ENCODE results near the gene RAB7A.
A peak's percentile ranks its signal among the peaks of the same experiment; 100 is the strongest.

RAB7A gene

GRCh38 chr3:128794770-128795649 lies 69.0 kb downstream of the RAB7A start:
- DNase-seq: peak; percentile 6

DNA sequence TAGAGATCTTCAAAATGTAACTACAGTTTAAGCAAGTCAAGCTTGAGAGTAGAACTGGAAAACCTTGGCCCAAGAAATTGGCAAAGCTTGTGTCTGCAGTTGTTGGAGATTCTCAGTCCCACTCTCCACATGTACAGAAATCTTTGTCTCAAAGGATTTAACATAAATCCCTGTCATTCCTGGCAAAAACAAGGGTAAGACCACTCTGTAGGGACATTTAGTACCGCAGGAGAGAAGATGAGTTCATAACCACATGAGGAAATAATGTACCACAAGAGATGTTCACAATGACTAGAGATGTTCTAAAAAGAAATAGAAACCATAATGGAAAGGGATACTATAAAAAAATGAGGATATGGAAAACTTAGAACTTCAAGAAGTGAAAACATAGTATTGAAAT lies 73.7 kb downstream of the RAB7A start:
- no peak for DNase-seq

GRCh38 chr3:128800241-128801187 lies 74.5 kb downstream of the RAB7A start:
- peak; percentile 40 for DNase-seq

DNA sequence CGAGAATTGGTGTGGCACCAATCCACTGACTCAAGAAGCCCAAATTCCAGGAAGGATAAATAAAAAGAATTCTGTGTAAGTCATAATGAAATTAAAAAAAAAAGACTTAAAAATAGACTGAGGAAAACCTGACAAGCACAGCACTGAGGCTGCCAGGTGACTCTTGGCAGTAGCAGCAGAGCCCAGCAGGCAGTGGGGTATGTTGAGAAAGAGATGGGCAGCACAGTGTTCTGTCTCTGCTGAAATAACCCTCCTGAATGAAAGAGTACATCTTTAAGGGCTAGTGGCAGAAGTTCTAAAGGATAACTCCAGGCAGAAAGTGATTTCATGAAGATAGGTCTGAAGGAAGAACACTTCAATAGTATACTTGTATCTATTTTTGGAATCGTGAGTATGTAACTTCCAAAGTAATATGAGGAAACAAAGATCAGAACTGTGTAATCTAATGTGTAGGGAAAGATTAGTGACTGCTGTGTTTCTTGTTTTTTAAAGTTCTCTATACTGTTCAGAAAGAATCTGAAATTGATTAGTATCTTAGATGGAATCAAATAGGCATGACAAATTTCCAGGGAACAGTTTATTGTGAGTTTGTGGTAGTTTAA lies 75.9 kb downstream of the RAB7A start:
- DNase-seq: no peak

GRCh38 chr3:128803307-128803706 lies 77.3 kb downstream of the RAB7A start:
- no peak for DNase-seq

DNA sequence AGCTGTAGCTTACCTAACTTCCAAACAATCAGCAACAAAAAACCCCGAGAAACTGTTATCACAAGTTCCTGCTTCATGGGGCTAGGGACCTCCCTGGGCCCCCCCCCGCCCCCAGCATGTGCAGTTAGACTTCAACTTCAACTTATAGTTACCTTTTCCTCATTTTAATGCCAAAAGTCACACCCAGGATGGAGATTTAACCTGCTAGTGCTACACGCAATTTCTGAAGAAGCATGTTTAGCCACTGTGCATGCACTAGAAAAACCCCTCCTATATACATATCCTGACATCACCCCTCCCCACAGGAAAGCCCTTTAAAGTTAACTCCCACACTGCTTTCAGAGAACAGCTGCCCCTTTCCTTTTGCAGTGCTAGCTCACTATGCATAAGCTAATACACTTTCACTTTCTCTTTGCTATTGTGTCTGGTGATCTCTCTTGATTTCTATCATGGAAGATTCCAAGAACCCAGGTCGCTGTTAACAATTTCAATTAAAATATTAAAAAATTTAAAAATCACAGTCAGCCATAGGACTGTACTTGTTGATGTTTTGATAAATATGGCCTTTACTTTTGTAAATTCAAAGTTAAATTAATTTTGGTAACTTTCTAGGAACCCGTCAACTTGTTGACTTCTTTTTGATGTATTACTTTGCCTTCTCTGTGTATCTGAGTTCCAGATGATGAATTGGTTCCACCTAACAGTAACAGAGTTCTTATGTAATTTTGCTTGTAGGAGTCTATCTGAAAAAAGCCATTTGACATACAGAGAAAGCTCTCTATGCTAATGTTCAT lies 78.2 kb downstream of the RAB7A start:
- DNase-seq: no peak

DNA sequence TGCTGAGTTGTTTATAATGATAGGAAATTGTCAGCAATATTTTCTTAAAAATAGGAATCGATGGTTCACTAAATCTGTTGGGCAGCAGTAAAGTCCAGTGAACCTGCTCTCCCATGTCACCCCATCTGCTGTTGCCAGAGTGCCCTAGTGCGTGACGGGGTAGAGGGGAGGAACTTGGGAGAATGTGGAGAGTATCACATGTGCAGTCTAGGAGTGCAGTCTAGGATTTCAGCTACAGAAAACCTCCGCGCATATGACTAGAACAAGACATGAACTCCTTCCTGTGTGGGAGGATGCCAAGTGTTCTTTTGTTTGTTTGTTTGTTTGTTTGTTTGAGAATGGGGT lies 78.8 kb downstream of the RAB7A start:
- no peak for DNase-seq

GRCh38 chr3:128805772-128806171 lies 79.8 kb downstream of the RAB7A start:
- DNase-seq: no peak

GRCh38 chr3:128806588-128806987 lies 80.6 kb downstream of the RAB7A start:
- no peak for DNase-seq

DNA sequence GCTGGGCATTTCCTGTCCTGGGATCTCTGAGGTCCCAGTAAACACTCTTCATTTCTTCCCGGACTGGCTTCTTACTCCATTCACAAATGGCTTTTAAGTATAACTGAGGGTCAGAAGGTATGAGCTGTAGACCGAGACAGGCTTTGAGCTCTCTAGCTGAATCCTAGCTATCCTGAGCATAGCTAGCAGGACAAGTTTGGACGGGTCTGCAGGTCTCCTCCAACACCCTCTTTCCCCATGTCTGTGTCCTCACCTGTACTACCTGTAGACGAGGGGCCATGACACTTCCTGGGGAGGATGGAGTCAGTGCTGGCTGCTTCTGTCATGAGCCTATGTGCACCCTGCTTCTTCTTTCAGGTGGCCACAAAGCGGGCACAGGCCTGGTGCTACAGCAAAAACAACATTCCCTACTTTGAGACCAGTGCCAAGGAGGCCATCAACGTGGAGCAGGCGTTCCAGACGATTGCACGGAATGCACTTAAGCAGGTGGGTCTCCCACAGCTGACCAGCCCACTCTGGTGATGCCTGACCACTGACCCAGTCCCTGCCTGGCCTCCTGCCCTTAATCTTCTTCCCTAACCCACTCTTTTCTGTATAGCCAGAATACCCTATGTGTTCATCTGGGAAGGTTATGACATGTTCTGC lies 81.3 kb downstream of the RAB7A start:
- DNase-seq: no peak

DNA sequence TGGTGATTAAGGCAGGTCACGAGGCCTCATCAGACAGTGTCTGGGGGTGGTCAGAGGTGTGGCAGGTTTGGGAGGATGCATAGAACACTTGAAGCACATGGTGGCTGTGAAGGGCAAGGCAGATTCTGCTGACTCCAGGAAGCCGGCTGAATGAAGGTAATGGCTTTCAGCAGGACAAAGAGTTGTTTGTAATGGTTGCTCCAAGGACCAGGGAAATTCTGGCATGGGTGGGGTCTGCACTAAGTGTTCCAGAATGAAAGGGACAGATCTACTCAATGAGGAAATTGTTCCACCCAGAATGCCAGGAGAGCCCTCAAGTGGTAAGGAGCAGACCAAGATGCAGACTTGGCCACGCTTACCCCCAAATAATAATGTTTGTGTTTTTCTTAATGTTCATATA lies 82.7 kb downstream of the RAB7A start:
- DNase-seq: no peak

- no peak for DNase-seq
Observed at GRCh38 chr3:128813097-128813496, 87.1 kb downstream of the RAB7A start.

DNA sequence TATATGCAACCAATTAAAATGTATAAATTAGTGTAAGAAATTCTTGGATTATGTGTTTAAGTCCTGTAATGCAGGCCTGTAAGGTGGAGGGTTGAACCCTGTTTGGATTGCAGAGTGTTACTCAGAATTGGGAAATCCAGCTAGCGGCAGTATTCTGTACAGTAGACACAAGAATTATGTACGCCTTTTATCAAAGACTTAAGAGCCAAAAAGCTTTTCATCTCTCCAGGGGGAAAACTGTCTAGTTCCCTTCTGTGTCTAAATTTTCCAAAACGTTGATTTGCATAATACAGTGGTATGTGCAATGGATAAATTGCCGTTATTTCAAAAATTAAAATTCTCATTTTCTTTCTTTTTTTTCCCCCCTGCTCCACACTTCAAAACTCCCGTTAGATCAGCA lies 88.1 kb downstream of the RAB7A start:
- no peak for DNase-seq

GRCh38 chr3:128814519-128815317 lies 88.7 kb downstream of the RAB7A start:
- DNase-seq: no peak

DNA sequence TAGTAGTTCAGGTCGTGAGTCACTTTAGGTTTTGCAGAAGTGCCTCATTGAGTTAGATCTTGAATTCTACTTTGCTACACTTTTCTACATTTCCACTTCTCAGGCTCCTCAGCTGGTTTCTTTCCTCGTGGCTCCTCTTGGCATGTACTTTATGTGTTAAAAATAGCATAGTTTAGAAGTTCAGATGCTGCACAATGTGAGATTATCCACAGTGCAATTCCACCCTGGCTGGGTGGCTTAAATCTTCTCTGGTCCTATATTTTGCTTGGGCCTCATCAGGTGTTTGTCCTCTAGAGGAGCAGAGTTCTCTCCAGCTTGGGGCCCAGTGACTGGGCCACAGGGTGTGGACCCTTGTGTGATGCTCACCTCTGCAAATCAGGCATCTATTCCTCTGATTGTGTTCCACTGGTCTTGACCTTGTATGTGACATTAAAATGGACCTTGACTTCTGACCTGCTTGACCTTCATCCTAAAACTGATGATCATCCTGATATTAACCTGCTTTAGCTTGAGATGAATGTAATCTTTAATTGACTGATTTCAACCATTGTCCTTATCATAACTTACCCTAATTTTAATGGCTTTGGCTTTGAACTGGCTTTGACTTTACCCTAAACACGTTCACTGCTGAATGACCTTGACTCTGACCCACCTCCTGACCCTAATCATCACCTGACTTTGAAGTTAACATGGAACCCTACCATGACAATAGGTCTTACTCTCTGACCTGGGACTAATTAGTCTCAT lies 89.5 kb downstream of the RAB7A start:
- DNase-seq: no peak

- no peak for DNase-seq
Observed at GRCh38 chr3:128818186-128818787, 92.3 kb downstream of the RAB7A start.

- DNase-seq: no peak
Observed at GRCh38 chr3:128820252-128820839, 94.4 kb downstream of the RAB7A start.

DNA sequence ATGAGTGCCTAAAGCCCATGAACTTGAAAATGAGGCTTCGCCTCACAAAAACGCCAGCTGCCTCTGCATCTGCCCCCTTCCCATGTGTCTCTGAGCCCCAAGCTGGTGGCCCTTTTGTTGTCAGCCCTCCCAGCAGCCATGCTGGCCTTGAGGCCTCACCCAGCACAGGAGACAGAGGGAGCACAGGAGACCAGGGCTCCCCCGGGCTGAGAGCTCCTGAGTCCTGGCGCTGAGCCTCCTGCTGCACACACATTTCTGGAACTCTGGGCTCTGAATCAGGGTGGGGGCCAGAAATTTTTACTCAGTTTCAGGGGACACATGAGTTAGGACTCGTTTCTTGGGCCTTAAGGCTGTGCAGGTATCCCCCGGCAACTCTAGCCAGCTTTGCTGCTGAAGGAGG lies 97.0 kb downstream of the RAB7A start:
- no peak for DNase-seq

DNA sequence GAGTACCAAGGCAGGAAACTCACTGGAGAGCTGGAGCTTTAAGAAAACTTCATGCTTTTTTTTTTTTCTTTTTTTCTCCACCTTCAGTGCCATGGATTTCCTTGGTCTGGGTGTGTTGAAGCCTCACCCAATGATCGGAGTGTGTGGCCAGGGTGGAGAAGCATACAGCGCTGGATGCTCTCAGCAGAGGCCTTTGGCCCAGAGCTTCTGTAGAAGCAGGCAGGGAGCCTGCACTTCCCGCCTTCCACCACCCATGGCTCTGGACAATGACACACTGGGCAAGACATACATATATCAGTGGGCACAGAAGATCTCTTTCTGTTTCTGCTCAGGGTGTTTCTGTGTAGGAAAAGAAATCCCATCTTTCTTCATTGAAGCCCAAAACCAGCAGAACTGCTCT lies 97.6 kb downstream of the RAB7A start:
- no peak for DNase-seq
